Lower leg skin (tissue), 3 donors: ENCODE results near the gene FBXL16.

Experiments
- POLR2A ChIP-seq, 2 donors: fragments of 450-650 bp; IDR thresholded peaks; one replicate each; pipeline ENCODE4 v1.6.1; 2016 to 2017; ENCODE audit warnings: antibody characterized with exemption in 2 of 2, mild to moderate bottlenecking in 1 of 2, moderate library complexity in 1 of 2
- TF ChIP-seq, protein P1 (sequence below), 3 donors: fragments of 450-650 bp; IDR thresholded peaks; one replicate each; pipeline ENCODE4 v1.5.1; 2016; ENCODE audit warnings: antibody characterized with exemption in 3 of 3, mild to moderate bottlenecking in 3 of 3, moderate library complexity in 2 of 3

GRCh38 chr16:718389-718788, 12.8 kb upstream of the FBXL16 start:
- TF ChIP-seq, protein P1, sequence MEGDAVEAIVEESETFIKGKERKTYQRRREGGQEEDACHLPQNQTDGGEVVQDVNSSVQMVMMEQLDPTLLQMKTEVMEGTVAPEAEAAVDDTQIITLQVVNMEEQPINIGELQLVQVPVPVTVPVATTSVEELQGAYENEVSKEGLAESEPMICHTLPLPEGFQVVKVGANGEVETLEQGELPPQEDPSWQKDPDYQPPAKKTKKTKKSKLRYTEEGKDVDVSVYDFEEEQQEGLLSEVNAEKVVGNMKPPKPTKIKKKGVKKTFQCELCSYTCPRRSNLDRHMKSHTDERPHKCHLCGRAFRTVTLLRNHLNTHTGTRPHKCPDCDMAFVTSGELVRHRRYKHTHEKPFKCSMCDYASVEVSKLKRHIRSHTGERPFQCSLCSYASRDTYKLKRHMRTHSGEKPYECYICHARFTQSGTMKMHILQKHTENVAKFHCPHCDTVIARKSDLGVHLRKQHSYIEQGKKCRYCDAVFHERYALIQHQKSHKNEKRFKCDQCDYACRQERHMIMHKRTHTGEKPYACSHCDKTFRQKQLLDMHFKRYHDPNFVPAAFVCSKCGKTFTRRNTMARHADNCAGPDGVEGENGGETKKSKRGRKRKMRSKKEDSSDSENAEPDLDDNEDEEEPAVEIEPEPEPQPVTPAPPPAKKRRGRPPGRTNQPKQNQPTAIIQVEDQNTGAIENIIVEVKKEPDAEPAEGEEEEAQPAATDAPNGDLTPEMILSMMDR (IDR thresholded peaks at IDR 0.05): no peak
- TF ChIP-seq POLR2A (IDR thresholded peaks at IDR 0.05): no peak
